ENCODE data around the gene RXRA. TPM values are rescaled to one million over a fixed set of nuclear protein-coding genes. Genes with fewer than 3 reads are reported as not detected.

RXRA gene
- total RNA-seq, 4 donors from 2014 or later, result 41.8 to 83.1 (median 50.4) TPM

- 93% methylated on average over 4 of the region's 15 CpGs; no CpG with 5 or more reads in 1 of the 2 donors for WGBS, 2 donors
- no peak for DNase-seq
- peaks cover 82 to 100% (median 88%) of the 10 kb centered on the region in 3 donors for H3K4me1 ChIP-seq
These were observed 35.7 kb downstream of the RXRA start for GRCh38 chr9:134361843-134362414.

GRCh38 chr9:134363450-134363849 is 37.2 kb downstream of the RXRA start:
- Histone ChIP-seq H3K4me3 (no peak overlapping the region), H3K27me3 (no peaks in the 10 kb centered on the region), H3K27ac (peak overlapping the region; percentile 28 to 94 (median 69)), H3K4me1 (peaks cover 82 to 100% (median 88%) of the 10 kb centered on the region in 3 donors), H3K9me3 (no peaks in the 10 kb centered on the region), H3K36me3 (no peaks in the 10 kb centered on the region)
- WGBS, 2 donors, result no CpG with 5 or more reads among the region's 16 CpGs
- no peak for TF ChIP-seq POLR2A (IDR thresholded peaks at IDR 0.05)
- TF ChIP-seq CTCF (IDR thresholded peaks at IDR 0.05), result no peak
- no peak for DNase-seq
- intact Hi-C loops (cut with DNase I), result loop anchor here (10.0 kb wide), 1 partner anchor 71 kb away; no protein-coding TSS in a partner anchor

More at GRCh38 chr9:134361843-134362414, 35.7 kb downstream of the RXRA start:
- peak overlapping the region in 3 of 4 donors; percentile 49 to 93 (median 91) for H3K27ac ChIP-seq
- no peaks in the 10 kb centered on the region for H3K9me3 ChIP-seq
- no peaks in the 10 kb centered on the region for H3K27me3 ChIP-seq
- no peaks in the 10 kb centered on the region for H3K36me3 ChIP-seq
- intact Hi-C loops (cut with DNase I), result loop anchor here (10.0 kb wide), 1 partner anchor 73 kb away; no protein-coding TSS in a partner anchor
- TF ChIP-seq POLR2A (IDR thresholded peaks at IDR 0.05), result no peak
- no peak for TF ChIP-seq CTCF (IDR thresholded peaks at IDR 0.05)
- no peak overlapping the region for H3K4me3 ChIP-seq

GRCh38 chr9:134364391-134365114 is 38.3 kb downstream of the RXRA start:
- Histone ChIP-seq H3K4me1 (peaks cover 74 to 96% (median 79%) of the 10 kb centered on the region in 3 donors), H3K9me3 (no peaks in the 10 kb centered on the region), H3K27me3 (no peaks in the 10 kb centered on the region), H3K27ac (peak overlapping the region; percentile 10 to 94 (median 92)), H3K4me3 (no peak overlapping the region), H3K36me3 (no peaks in the 10 kb centered on the region)
- intact Hi-C loops (cut with DNase I), result loop anchor here (10.0 kb wide), 1 partner anchor 70 kb away; no protein-coding TSS in a partner anchor
- DNase-seq, result no peak
- TF ChIP-seq CTCF (IDR thresholded peaks at IDR 0.05), result peak in 3 of 6 experiments; percentile 6 to 26 (median 10)
- no peak for TF ChIP-seq POLR2A (IDR thresholded peaks at IDR 0.05)
- WGBS, 2 donors, result 80 to 100% methylated on average over 1 of the region's 13 CpGs

GRCh38 chr9:134365115-134365596 is 38.9 kb downstream of the RXRA start:
- intact Hi-C loops (cut with DNase I), result loop anchor here (10.0 kb wide), 1 partner anchor 70 kb away; no protein-coding TSS in a partner anchor
- Histone ChIP-seq H3K27ac (peak overlapping the region; percentile 88 to 94 (median 92)), H3K9me3 (no peaks in the 10 kb centered on the region), H3K36me3 (no peaks in the 10 kb centered on the region), H3K4me1 (peaks cover 74 to 96% (median 79%) of the 10 kb centered on the region in 3 donors), H3K4me3 (no peak overlapping the region), H3K27me3 (no peaks in the 10 kb centered on the region)
- DNase-seq, result no peak
- 78% methylated on average over 5 of the region's 21 CpGs; no CpG with 5 or more reads in 1 of the 2 donors for WGBS, 2 donors
- TF ChIP-seq POLR2A (IDR thresholded peaks at IDR 0.05) (no peak), CTCF (IDR thresholded peaks at IDR 0.05) (no peak)
